Activated naive CD8-positive, alpha-beta T cell treated with anti-CD3 and anti-CD28 coated beads for 36 hours (primary cell): ENCODE measurements around the gene NKX6-2. TPM values are rescaled to one million over a fixed set of nuclear protein-coding genes. Genes with fewer than 3 reads are reported as not detected.
"Not testable (repeated sequence)": the region's sequence is repeated elsewhere in the genome, so short reads cannot be mapped to it uniquely, and the experiment has no call there.

Experiments used
- DNase-seq: peaks from one replicate; pipeline ENCODE4 v3.0.0; 2021
- H3K27ac Mint-ChIP-seq: one replicate; pipeline ENCODE4 v1.8.0; 2022; ENCODE audit warnings: mild to moderate bottlenecking, moderate library complexity, mixed read lengths
- H3K27me3 Mint-ChIP-seq: one replicate; pipeline ENCODE4 v1.8.0; 2022; ENCODE audit warnings: mild to moderate bottlenecking, mixed read lengths
- H3K36me3 Mint-ChIP-seq: one replicate; pipeline ENCODE4 v1.8.0; 2021; ENCODE audit warnings: mild to moderate bottlenecking, mixed read lengths
- H3K4me1 Mint-ChIP-seq: one replicate; pipeline ENCODE4 v1.8.0; 2021; ENCODE audit warnings: mixed read lengths
- H3K4me3 Mint-ChIP-seq: one replicate; pipeline ENCODE4 v1.8.0; 2022; ENCODE audit warnings: mild to moderate bottlenecking, moderate library complexity, mixed read lengths
- H3K9me3 Mint-ChIP-seq: one replicate; pipeline ENCODE4 v1.8.0; 2022; ENCODE audit warnings: mixed read lengths
- total RNA-seq, 2 experiments: library from RNA; stranded (reverse); gene quantifications; one replicate each; pipeline ENCODE4 v1.2.3, GENCODE V29; 2021

The NKX6-2 gene
- total RNA-seq, 2 experiments from 2014 or later = not detected

DNA sequence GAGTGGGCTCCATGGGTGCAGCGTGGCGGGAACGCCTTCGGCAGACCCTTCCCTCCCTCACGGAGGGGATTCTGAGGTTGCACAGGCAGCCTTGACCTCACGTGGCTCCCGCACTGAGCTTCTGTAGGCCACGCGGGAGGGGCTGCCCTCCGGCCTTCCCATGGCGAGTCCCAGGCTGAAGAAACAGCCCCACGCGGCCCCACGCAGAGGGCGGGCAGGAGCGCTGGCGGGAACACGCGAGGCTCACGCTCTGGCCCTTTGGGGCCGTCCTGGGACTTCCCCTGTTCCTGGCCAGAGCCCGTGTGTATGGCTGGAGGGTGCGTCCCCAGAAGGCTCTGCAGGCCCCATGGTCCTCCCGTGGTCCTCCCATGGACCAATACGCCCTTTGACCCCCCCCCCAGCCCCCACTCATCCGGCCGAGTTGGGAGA lies 21.7 kb upstream of the NKX6-2 start:
- Mint-ChIP-seq H3K9me3 (no peaks in the 10 kb centered on the region), H3K36me3 (no peaks in the 10 kb centered on the region), H3K4me1 (no peaks in the 10 kb centered on the region)

DNA sequence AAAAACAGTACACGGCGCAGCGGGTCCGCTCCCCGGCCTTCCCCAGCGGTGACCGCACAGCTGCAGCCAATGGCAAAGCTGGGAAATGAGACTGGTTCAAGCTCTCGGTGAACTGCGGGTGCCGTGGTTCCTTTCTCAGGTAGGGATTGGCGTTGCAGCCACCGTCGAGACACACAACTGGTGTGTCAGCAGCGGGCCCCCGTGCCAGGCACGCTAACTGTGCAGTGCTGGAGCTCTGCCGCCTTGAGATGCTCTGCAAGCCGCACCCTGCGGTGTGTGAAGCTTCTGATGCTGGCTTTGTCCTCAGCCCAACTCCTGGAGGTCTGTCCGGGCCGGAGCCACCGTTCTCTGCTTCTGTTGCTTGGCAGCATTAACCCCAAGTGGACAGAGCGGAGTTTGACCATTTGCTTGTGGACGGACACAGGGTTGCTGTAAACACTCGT lies 20.6 kb upstream of the NKX6-2 start:
- H3K9me3 Mint-ChIP-seq = no peaks in the 10 kb centered on the region
- H3K27me3 Mint-ChIP-seq = no peaks in the 10 kb centered on the region
- no peak overlapping the region for H3K27ac Mint-ChIP-seq
- H3K36me3 Mint-ChIP-seq = no peaks in the 10 kb centered on the region
- H3K4me1 Mint-ChIP-seq = no peaks in the 10 kb centered on the region
- DNase-seq = no peak
- H3K4me3 Mint-ChIP-seq = no peak overlapping the region

More for the DNA sequence above, 21.7 kb upstream of the NKX6-2 start:
- DNase-seq = no peak
- Mint-ChIP-seq H3K27me3 (no peaks in the 10 kb centered on the region), H3K27ac (no peak overlapping the region), H3K4me3 (no peak overlapping the region)

- H3K4me1 Mint-ChIP-seq = no peaks in the 10 kb centered on the region
- H3K9me3 Mint-ChIP-seq = no peaks in the 10 kb centered on the region
- no peaks in the 10 kb centered on the region for H3K36me3 Mint-ChIP-seq
- H3K27ac Mint-ChIP-seq = no peak overlapping the region
- no peak for DNase-seq
- H3K4me3 Mint-ChIP-seq = no peak overlapping the region
- H3K27me3 Mint-ChIP-seq = no peaks in the 10 kb centered on the region
Observed at GRCh38 chr10:132806110-132806509, 20.2 kb upstream of the NKX6-2 start.

GRCh38 chr10:132805599-132805998 lies 19.7 kb upstream of the NKX6-2 start:
- no peaks in the 10 kb centered on the region for H3K27me3 Mint-ChIP-seq
- DNase-seq = no peak
- H3K9me3 Mint-ChIP-seq = no peaks in the 10 kb centered on the region

DNA sequence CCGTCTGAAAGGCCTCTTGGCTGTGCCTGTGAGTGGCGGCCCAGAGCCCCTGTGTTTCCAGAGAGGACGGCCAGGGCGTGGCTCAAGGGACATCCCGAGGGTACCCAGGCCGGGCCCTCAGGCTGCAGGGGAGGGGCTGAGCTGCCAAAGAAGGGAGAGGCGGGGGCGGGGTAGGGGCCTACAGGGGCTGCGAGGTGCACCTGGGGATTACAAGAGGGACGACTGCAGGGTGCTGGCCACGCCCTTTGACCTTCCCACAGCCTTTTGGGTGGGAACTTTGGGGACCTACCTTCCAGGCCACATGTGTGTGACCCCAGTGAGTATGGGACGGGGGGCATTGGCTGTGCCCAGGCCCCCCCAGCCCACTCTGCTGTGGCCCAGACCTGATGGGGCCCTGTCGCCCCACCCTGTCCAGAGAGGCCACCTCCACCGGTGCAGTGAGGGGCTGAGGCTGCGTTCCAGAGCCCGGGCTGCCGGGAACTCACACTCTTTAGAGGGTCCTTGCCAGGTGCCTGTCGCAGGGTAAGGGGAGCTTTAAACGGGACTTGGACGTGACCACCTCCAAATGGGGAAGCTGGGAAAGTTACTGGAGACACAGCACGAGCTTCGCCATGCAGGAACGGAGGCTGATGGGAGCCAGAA lies 19.0 kb upstream of the NKX6-2 start:
- no peak overlapping the region for H3K27ac Mint-ChIP-seq
- DNase-seq = no peak
- H3K4me3 Mint-ChIP-seq = no peak overlapping the region
- no peaks in the 10 kb centered on the region for H3K27me3 Mint-ChIP-seq
- H3K4me1 Mint-ChIP-seq = no peaks in the 10 kb centered on the region
- no peaks in the 10 kb centered on the region for H3K9me3 Mint-ChIP-seq
- H3K36me3 Mint-ChIP-seq = no peaks in the 10 kb centered on the region

More at GRCh38 chr10:132805599-132805998, 19.7 kb upstream of the NKX6-2 start:
- H3K4me3 Mint-ChIP-seq = no peak overlapping the region
- no peak overlapping the region for H3K27ac Mint-ChIP-seq
- no peaks in the 10 kb centered on the region for H3K36me3 Mint-ChIP-seq
- no peaks in the 10 kb centered on the region for H3K4me1 Mint-ChIP-seq

DNA sequence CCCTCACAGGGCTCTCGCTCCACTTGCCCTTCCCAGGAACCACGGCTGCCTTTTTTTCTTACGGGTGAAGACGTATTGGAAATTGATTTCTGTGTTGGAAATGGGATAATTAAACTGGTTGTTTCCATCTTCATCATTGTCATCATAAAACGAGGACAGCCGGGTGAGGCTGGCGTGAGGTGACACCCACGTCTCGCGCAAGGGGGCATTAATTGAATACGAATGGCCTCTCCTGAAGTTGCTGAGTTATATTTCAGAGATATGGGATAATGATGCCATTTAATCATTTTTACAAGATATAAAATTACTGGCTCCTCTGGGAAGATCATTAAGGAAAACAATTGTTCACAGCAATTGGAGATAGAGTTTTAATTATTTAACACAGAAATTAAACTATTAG lies 18.3 kb upstream of the NKX6-2 start:
- Mint-ChIP-seq H3K4me3 (no peak overlapping the region), H3K9me3 (no peaks in the 10 kb centered on the region), H3K27ac (no peak overlapping the region), H3K36me3 (no peaks in the 10 kb centered on the region), H3K27me3 (no peaks in the 10 kb centered on the region), H3K4me1 (no peaks in the 10 kb centered on the region)
- no peak for DNase-seq

GRCh38 chr10:132803416-132804210 lies 17.7 kb upstream of the NKX6-2 start:
- no peak overlapping the region for H3K4me3 Mint-ChIP-seq
- H3K27ac Mint-ChIP-seq = no peak overlapping the region
- no peaks in the 10 kb centered on the region for H3K4me1 Mint-ChIP-seq
- no peaks in the 10 kb centered on the region for H3K36me3 Mint-ChIP-seq
- H3K9me3 Mint-ChIP-seq = no peaks in the 10 kb centered on the region
- no peaks in the 10 kb centered on the region for H3K27me3 Mint-ChIP-seq
- no peak for DNase-seq

DNA sequence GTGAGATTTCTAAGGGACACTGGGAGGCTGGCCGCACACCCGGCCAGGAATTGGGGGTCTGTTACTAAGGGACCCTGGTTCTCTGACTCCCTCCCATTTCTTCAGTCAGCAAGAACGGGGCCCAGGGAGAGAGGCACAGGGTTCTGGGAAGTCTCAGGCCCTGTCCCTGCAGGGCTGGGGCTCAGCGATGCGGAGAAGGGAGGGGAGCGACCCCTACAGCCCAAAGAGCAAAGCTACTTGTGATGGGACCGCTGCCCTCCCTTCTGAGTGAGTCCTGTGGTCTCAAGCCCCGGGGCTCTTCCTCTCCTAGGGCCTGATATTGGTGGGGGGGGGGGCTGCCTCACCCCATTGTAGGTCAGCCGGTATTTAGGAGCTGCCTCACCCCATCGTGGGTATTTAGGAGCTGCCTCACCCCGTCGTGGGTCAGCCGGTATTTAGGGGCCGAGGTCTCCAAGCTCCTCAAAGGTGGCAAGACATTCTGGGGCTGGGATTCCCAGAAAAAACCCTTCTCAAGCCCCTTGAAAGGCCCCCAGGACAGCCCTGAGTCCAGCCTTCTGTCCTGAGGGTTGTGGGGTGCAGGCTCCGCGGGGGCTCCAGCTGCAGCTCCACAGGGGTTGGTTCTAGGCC lies 16.9 kb upstream of the NKX6-2 start:
- no peak overlapping the region for H3K4me3 Mint-ChIP-seq
- no peaks in the 10 kb centered on the region for H3K9me3 Mint-ChIP-seq
- DNase-seq = no peak
- H3K36me3 Mint-ChIP-seq = no peaks in the 10 kb centered on the region
- H3K27ac Mint-ChIP-seq = no peak overlapping the region
- H3K27me3 Mint-ChIP-seq = no peaks in the 10 kb centered on the region
- no peaks in the 10 kb centered on the region for H3K4me1 Mint-ChIP-seq

GRCh38 chr10:132802048-132802447 lies 16.1 kb upstream of the NKX6-2 start:
- Mint-ChIP-seq H3K9me3 (no peaks in the 10 kb centered on the region), H3K36me3 (no peaks in the 10 kb centered on the region), H3K4me1 (no peaks in the 10 kb centered on the region), H3K27me3 (no peaks in the 10 kb centered on the region), H3K4me3 (no peak overlapping the region), H3K27ac (no peak overlapping the region)
- DNase-seq = no peak

DNA sequence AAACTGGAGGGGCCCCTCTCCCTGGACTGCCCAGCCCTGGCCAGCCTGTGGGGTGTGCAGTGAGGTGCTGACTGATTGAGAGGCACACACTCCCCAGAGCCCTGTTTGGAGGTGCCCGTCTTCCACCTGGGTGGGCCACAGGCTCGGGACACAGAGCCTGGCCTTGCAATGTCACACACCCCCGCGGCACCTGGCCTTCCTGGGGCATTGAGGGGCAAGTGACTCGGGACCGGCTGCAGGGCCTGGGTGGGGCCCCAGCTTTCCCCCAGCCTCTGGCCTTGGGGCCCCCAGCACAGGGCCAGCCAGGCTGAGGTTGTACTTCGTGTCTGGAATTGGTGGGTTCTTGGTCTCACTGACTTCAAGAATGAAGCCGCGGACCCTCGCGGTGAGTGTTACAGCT lies 13.9 kb upstream of the NKX6-2 start:
- no peaks in the 10 kb centered on the region for H3K27me3 Mint-ChIP-seq
- H3K27ac Mint-ChIP-seq = no peak overlapping the region
- H3K4me1 Mint-ChIP-seq = no peaks in the 10 kb centered on the region
- no peaks in the 10 kb centered on the region for H3K9me3 Mint-ChIP-seq
- DNase-seq = no peak
- no peaks in the 10 kb centered on the region for H3K36me3 Mint-ChIP-seq
- no peak overlapping the region for H3K4me3 Mint-ChIP-seq

GRCh38 chr10:132798876-132799275 lies 12.9 kb upstream of the NKX6-2 start:
- Mint-ChIP-seq H3K4me1 (no peaks in the 10 kb centered on the region), H3K27ac (no peak overlapping the region), H3K4me3 (no peak overlapping the region), H3K9me3 (no peaks in the 10 kb centered on the region), H3K27me3 (no peaks in the 10 kb centered on the region), H3K36me3 (no peaks in the 10 kb centered on the region)
- DNase-seq = no peak

- Mint-ChIP-seq H3K27me3 (no peaks in the 10 kb centered on the region), H3K9me3 (no peaks in the 10 kb centered on the region), H3K4me1 (no peaks in the 10 kb centered on the region), H3K36me3 (no peaks in the 10 kb centered on the region), H3K27ac (no peak overlapping the region), H3K4me3 (no peak overlapping the region)
- no peak for DNase-seq
Observed at GRCh38 chr10:132798403-132798802, 12.5 kb upstream of the NKX6-2 start.

DNA sequence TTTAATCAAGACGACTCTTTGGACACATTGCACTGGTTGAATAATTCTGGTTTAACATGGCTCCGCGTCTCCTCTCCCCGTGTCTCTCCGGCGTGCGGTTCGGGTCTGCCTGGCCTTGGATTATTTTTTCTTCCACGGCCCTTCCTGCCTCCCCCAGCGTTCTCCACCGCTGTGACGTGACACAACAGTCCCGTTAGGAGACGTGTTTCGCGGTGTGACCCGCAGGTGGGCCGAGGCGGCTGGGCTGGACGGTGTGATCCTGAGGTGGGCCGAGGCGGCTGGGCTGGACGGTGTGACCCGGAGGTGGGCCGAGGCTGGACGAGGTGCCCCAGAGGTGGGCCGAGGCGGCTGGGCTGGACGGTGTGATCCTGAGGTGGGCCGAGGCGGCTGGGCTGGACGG lies 12.0 kb upstream of the NKX6-2 start:
- not testable (repeated sequence) for H3K4me3 Mint-ChIP-seq, H3K9me3 Mint-ChIP-seq, H3K27me3 Mint-ChIP-seq, H3K4me1 Mint-ChIP-seq, DNase-seq, H3K27ac Mint-ChIP-seq, H3K36me3 Mint-ChIP-seq

- H3K4me1 Mint-ChIP-seq = no peaks in the 10 kb centered on the region
- H3K27ac Mint-ChIP-seq = no peak overlapping the region
- H3K9me3 Mint-ChIP-seq = no peaks in the 10 kb centered on the region
- no peaks in the 10 kb centered on the region for H3K36me3 Mint-ChIP-seq
- no peak for DNase-seq
- H3K27me3 Mint-ChIP-seq = no peaks in the 10 kb centered on the region
- H3K4me3 Mint-ChIP-seq = no peak overlapping the region
Observed at GRCh38 chr10:132796846-132797245, 10.9 kb upstream of the NKX6-2 start.
